NT2/D1 (cell line): ENCODE results near the gene KRR1.

ENCODE experiments used
- SUZ12 ChIP-seq: IDR thresholded peaks from 2 replicates; pipeline ENCODE4 v1.6.1; 2011; ENCODE audit not compliant: insufficient read length, insufficient read depth; ENCODE audit errors: extremely low read depth
- YY1 ChIP-seq: IDR thresholded peaks from 2 replicates; pipeline ENCODE4 v1.6.1; 2011; ENCODE audit not compliant: insufficient read length, insufficient read depth

DNA sequence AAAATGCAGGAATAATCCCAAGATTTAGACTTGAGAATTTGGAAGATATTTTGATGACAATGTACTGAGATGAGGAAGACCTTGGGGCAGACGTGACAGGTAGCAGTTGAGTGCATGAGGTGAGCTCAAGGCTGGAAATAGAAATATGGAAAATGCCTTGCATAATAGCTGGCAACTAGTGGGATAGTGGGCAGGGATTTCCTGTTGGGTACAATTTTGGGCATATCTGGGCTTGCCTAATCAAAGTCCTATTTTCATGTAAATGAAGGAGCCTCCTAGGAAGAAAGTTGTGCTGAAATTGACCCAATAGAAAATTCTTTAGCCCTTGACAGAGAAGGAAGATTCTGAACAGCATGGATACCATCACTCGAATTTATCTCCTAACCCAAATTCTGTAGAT, 37.3 kb downstream of the KRR1 start:
- no peak for TF ChIP-seq SUZ12
- no peak for TF ChIP-seq YY1
